PC-3 (cell line): ENCODE measurements around the gene TPST1. TPM values are rescaled to one million over a fixed set of nuclear protein-coding genes. Genes with fewer than 3 reads are reported as not detected.

Experiments used
- ATAC-seq: fragments of 200-7000 bp; cut with Tn5 transposase; 2 replicates; pipeline ENCODE4 v1.9.1; 2020; ENCODE audit warnings: mild to moderate bottlenecking, moderate library complexity
- BruUV-seq: library from RNA; stranded (reverse); fragments of 400-500 nt; replicated peaks from 2 replicates; lab custom pipeline; 2021; lab: Mats Ljungman, UMichigan
- CTCF ChIA-PET: fragments of 300-600 bp; sonication (Branson Sonifier 250); formaldehyde crosslinking; loops from one replicate; lab custom pipeline; 2022; ENCODE audit warnings: antibody characterized with exemption; lab: Charles Lee
- POLR2A ChIA-PET: fragments of 300-600 bp; sonication (Branson Sonifier 250); formaldehyde crosslinking; loops from one replicate; lab custom pipeline; 2022; ENCODE audit warnings: antibody characterized with exemption; ENCODE audit not compliant: unreplicated experiment; lab: Charles Lee
- DNase-seq: peaks from one replicate; pipeline ENCODE4 v3.0.0-alpha.2; 2015
- H2AFZ ChIP-seq: fragments of 300-600 bp; sonication (generic); 2 replicates; pipeline ENCODE4 v1.6.0; 2016; ENCODE audit warnings: antibody characterized with exemption, low read length
- H3F3A ChIP-seq: fragments of 300-600 bp; sonication (generic); one replicate; pipeline ENCODE4 v1.6.0; 2017; ENCODE audit warnings: antibody characterized with exemption, low read length, control low read depth, mild to moderate bottlenecking; ENCODE audit not compliant: unreplicated experiment
- H3K27ac ChIP-seq: fragments of 300-600 bp; sonication (generic); 2 replicates; pipeline ENCODE4 v1.5.1; 2016; ENCODE audit warnings: mild to moderate bottlenecking, low read length
- H3K27me3 ChIP-seq: fragments of 300-600 bp; sonication (generic); 2 replicates; pipeline ENCODE4 v1.6.1; 2016; ENCODE audit warnings: low read length, mixed read lengths
- H3K36me3 ChIP-seq: fragments of 300-600 bp; sonication (generic); 2 replicates; pipeline ENCODE4 v1.6.1; 2016; ENCODE audit warnings: low read depth, mixed run types, low read length, mixed read lengths
- H3K4me1 ChIP-seq: fragments of 300-600 bp; sonication (generic); 2 replicates; pipeline ENCODE4 v1.5.1; 2016; ENCODE audit warnings: low read length; ENCODE audit not compliant: insufficient read depth
- H3K4me2 ChIP-seq: fragments of 300-600 bp; sonication (generic); 2 replicates; pipeline ENCODE4 v1.6.0; 2016; ENCODE audit warnings: low read length
- H3K4me3 ChIP-seq: fragments of 300-600 bp; sonication (generic); 2 replicates; pipeline ENCODE4 v1.5.1; 2016; ENCODE audit warnings: mild to moderate bottlenecking, low read length, mixed read lengths
- H3K79me2 ChIP-seq: fragments of 300-600 bp; sonication (generic); 2 replicates; pipeline ENCODE4 v1.6.1; 2017; ENCODE audit warnings: low read length, mixed read lengths
- H3K9ac ChIP-seq: fragments of 300-600 bp; sonication (generic); 2 replicates; pipeline ENCODE4 v1.6.0; 2016; ENCODE audit warnings: mild to moderate bottlenecking, low read length
- H3K9me2 ChIP-seq: fragments of 300-600 bp; sonication (generic); replicated peaks from 2 replicates; pipeline ENCODE4 v1.6.1; 2016; ENCODE audit warnings: mixed run types, low read length, mixed read lengths
- H3K9me3 ChIP-seq: fragments of 300-600 bp; sonication (generic); 2 replicates; pipeline ENCODE4 v1.6.1; 2016; ENCODE audit warnings: low read length, mixed read lengths
- H4K20me1 ChIP-seq: fragments of 300-600 bp; sonication (generic); 2 replicates; pipeline ENCODE4 v1.6.1; 2016; ENCODE audit warnings: low read length, mixed read lengths
- EZH2 ChIP-seq: fragments of 300-600 bp; sonication (generic); IDR thresholded peaks from one replicate; pipeline ENCODE4 v1.6.1; 2017; ENCODE audit warnings: antibody characterized with exemption, mild to moderate bottlenecking, low read length; ENCODE audit not compliant: unreplicated experiment
- EZH2phosphoT487 ChIP-seq: fragments of 300-600 bp; sonication (generic); IDR thresholded peaks from 2 replicates; pipeline ENCODE4 v1.6.1; 2018; ENCODE audit warnings: mild to moderate bottlenecking, antibody characterized with exemption, low read length, borderline replicate concordance
- intact Hi-C: fragments of 100-400 bp; cut with micrococcal nuclease; formaldehyde crosslinking; loops from 2 replicates; pipeline ENCODE4 v1.9.0; 2023
- total RNA-seq: library from RNA; depleted of rRNA; stranded (reverse); fragments of >200 nt; gene quantifications from 2 replicates; pipeline ENCODE4 v1.2.3, GENCODE V29; 2014
- TF ChIP-seq, protein P1 (sequence below): fragments of 300-600 bp; sonication (generic); conservative IDR thresholded peaks from 2 replicates; pipeline ENCODE4 v1.5.1; 2017; ENCODE audit warnings: antibody characterized with exemption, low read depth, mild to moderate bottlenecking, low read length

TPST1 gene
- total RNA-seq, 1 experiment from 2014 or later = 14.4 TPM

DNA sequence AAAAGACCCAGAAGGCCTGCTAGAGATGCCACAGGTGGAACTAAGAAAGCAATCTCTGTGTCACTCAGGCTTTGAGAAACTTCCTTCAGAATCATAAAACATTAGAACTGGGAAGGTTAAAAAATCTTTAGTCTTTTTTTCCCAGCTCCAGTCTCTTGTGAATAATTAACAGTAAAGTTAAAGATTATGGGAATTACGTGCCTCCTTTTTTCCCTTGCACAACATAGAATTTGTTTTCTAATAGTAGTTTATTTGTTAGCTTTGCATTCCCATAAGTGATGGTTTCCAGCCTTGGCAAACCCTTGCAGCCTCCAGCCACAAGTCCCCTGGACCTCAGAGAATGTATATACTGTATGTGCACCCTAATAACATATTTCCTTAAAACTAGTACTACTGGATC lies 128.3 kb downstream of the TPST1 start:
- Histone ChIP-seq H3K36me3 (no peaks in the 10 kb centered on the region), H3K4me2 (no peak overlapping the region), H3K9me3 (no peaks in the 10 kb centered on the region), H3K9ac (no peak overlapping the region), H4K20me1 (no peaks in the 10 kb centered on the region), H2AFZ (no peak overlapping the region), H3K27ac (no peak overlapping the region), H3F3A (no peaks in the 10 kb centered on the region), H3K9me2 (no peaks in the 10 kb centered on the region), H3K4me1 (no peaks in the 10 kb centered on the region), H3K27me3 (no peaks in the 10 kb centered on the region), H3K79me2 (no peaks in the 10 kb centered on the region), H3K4me3 (no peak overlapping the region)
- ChIA-PET CTCF (no interaction called here), POLR2A (no interaction called here)
- intact Hi-C loops = no loop called here
- no peak for ATAC-seq
- no TSS peak for BruUV-seq
- TF ChIP-seq EZH2 (no peak), EZH2phosphoT487 (no peak)
- TF ChIP-seq, protein P1, sequence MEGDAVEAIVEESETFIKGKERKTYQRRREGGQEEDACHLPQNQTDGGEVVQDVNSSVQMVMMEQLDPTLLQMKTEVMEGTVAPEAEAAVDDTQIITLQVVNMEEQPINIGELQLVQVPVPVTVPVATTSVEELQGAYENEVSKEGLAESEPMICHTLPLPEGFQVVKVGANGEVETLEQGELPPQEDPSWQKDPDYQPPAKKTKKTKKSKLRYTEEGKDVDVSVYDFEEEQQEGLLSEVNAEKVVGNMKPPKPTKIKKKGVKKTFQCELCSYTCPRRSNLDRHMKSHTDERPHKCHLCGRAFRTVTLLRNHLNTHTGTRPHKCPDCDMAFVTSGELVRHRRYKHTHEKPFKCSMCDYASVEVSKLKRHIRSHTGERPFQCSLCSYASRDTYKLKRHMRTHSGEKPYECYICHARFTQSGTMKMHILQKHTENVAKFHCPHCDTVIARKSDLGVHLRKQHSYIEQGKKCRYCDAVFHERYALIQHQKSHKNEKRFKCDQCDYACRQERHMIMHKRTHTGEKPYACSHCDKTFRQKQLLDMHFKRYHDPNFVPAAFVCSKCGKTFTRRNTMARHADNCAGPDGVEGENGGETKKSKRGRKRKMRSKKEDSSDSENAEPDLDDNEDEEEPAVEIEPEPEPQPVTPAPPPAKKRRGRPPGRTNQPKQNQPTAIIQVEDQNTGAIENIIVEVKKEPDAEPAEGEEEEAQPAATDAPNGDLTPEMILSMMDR = no peak
- no peak for DNase-seq

- H3K4me3 ChIP-seq = no peak overlapping the region
- no peaks in the 10 kb centered on the region for H3K27me3 ChIP-seq
- no peaks in the 10 kb centered on the region for H3F3A ChIP-seq
- no peaks in the 10 kb centered on the region for H3K9me3 ChIP-seq
- DNase-seq (no peak), ATAC-seq (no peak)
- POLR2A ChIA-PET = no interaction called here
- H3K27ac ChIP-seq = no peak overlapping the region
- no peaks in the 10 kb centered on the region for H4K20me1 ChIP-seq
- no peaks in the 10 kb centered on the region for H3K36me3 ChIP-seq
- no peak overlapping the region for H2AFZ ChIP-seq
- H3K9me2 ChIP-seq = no peaks in the 10 kb centered on the region
- H3K79me2 ChIP-seq = no peaks in the 10 kb centered on the region
- CTCF ChIA-PET = no interaction called here
- H3K9ac ChIP-seq = no peak overlapping the region
- H3K4me1 ChIP-seq = no peaks in the 10 kb centered on the region
- H3K4me2 ChIP-seq = no peak overlapping the region
- intact Hi-C loops = no loop called here
- TF ChIP-seq, protein P1 = no peak
- TF ChIP-seq EZH2 (no peak), EZH2phosphoT487 (no peak)
- no TSS peak for BruUV-seq
These were observed 130.2 kb downstream of the TPST1 start for GRCh38 chr7:66335318-66335717.

GRCh38 chr7:66336760-66337159 lies 131.6 kb downstream of the TPST1 start:
- H3F3A ChIP-seq = no peaks in the 10 kb centered on the region
- intact Hi-C loops = no loop called here
- H3K9me3 ChIP-seq = no peaks in the 10 kb centered on the region
- ChIA-PET POLR2A (no interaction called here), CTCF (no interaction called here)
- no peak overlapping the region for H3K9ac ChIP-seq
- no peak for ATAC-seq
- H3K27me3 ChIP-seq = no peaks in the 10 kb centered on the region
- H3K27ac ChIP-seq = no peak overlapping the region
- no peak overlapping the region for H3K4me3 ChIP-seq
- H3K79me2 ChIP-seq = no peaks in the 10 kb centered on the region
- H3K36me3 ChIP-seq = no peaks in the 10 kb centered on the region
- H3K4me2 ChIP-seq = no peak overlapping the region
- H2AFZ ChIP-seq = no peak overlapping the region
- H4K20me1 ChIP-seq = no peaks in the 10 kb centered on the region
- no peaks in the 10 kb centered on the region for H3K9me2 ChIP-seq
- DNase-seq = no peak
- H3K4me1 ChIP-seq = no peaks in the 10 kb centered on the region
- TF ChIP-seq, protein P1 = no peak
- TF ChIP-seq EZH2 (no peak), EZH2phosphoT487 (no peak)
- no TSS peak for BruUV-seq
